GM18499 (cell line): ENCODE data around the gene TMEM245.
"Not testable (repeated sequence)": the region's sequence is repeated elsewhere in the genome, so short reads cannot be mapped to it uniquely, and the experiment has no call there.

Experiments
- ATAC-seq: cut with Tn5 transposase; IDR thresholded peaks from one replicate; pipeline ENCODE4 v1.9.1; 2021; ENCODE audit warnings: moderate number of reproducible peaks; ENCODE audit not compliant: insufficient read depth, unreplicated experiment

Gene TMEM245

DNA sequence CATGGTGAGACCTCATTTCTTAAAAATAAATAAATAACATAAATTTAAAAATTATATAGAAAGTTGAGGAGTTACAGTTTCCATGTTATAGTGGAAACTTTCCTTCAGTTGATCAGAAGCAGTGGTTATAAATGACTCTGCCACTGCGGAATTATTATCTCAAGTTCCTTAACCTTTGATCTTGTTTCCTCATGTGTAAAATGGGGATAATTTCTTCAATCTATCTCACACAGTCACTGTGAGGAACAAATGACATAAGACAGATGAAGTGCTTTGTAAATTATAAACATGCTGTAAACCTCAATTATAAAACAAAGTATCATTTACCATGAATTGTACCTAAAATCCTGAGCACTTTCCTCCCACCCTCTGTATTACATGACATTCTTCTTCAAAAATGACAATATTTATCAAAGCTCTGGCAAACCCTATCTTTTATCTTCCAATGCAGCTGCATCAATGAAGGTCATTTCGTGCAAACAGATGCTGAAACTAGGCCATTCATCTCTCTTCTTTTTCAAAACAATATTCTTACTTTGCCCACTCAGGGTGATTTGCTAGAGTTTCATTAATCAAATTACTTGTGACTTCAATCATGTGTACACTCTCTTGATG, 46.8 kb downstream of the TMEM245 start:
- ATAC-seq: no peak

DNA sequence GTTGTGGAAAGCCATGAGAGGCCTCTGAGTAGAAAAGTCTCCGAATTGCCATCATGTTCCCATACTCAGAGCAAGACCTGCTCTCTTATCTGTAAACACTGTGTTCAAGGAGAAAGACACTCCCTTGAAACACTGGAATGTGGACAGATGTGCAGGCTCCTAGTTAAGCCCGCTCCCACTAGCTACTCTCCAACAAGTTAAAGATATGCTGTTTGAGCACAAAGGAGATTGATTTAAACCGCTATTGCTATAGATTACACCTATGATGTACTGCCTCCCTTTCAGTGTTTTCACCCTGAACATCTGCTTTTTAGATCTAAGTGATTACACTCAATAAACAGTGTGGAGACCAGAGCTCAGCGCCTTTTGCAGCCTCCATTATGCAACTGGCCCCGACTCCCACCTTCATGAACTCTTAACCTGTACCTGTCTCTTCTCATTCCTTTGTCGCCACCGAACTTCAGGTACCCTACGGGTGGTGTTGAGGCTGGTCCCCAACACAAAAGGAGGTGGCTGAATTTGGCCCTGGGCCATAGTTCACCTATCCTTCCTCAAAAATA, 47.5 kb downstream of the TMEM245 start:
- no peak for ATAC-seq

DNA sequence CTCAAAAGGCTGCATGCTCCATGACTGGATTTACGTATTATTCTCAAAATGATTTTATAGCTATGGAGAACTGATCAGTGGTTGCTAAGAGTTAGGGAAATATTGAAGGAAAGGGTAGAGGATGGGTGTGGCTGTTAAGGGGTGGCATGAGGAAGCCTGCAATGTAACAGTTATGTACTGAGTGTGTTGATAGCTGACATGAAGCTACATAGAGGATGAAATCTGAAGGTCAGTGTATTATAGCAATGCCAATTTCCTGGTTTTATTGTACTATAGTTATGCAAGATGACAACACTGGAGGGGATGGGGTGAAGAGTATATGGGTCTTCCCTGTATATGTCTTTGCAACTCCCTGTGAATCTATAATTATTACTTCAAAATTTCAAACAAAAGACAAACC, 51.0 kb downstream of the TMEM245 start:
- ATAC-seq: no peak

DNA sequence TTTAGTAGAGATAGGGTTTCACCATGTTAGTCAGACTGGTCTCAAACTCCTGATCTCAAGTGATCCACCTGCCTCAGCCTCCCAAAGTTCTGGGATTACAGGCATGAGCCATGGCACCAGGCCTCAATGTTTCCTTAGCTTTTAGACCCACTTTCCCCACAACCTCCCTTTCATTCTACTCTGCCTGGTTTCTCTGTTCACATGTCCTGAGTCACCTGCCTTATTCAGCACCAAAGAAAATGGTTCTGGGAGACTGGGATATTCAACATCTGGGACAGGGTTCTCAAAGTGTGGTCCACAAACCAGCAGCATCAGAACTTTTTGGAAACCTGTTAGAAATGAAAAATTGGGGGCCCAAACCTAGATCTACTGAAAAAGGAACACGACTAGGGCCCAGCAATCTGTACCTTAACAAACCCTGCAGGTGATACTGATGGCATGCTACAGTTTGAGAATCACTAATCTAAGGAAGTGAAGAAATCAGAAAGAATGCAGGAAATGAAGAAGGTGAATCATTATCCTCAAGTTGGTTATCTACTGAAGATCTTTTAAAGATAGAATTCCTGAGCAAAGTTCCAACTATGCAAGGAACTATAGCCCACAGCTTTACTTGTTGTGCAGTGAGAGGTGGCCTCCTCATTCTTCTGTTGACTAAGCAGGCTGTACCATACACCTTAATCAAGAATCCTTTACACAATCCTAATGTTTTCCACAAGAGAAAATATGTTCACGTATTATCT, 54.6 kb downstream of the TMEM245 start:
- no peak for ATAC-seq

DNA sequence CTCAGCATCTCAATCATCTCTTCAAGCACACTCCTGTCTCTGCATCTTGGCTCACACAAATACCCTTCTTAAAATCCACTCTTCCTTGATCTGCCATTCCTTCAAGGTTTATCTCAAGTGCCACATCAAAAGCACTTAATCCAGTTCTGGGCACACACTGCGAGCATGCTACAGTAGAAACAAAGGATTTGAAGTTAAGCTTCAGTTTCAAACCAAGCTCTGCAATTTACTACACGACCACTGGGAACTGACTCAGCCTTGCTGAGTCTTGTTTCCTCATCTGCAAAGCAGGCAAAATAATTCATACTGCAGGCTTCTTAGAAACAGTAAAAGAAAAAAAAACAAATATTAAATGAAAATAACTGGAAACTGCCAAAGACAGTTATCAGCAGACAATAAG, 56.0 kb downstream of the TMEM245 start:
- ATAC-seq: no peak

DNA sequence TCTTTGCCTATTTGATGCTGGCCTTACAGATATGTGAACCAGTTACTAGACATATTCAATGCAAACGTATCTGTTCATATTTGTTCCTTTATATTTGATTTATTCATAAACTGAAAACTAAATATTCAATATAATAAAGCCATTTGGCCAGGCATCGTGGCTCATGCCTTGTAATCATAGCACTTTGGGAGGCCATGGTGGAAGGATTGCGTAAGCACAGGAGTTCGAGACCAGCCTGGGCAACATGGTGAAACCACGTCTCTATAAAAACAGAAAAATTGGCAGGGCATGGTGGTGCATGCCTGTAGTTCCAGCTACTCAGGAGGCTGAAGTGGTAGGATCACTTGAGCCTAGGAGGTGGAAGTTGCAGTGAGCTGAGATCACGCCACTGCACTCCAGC, 57.2 kb downstream of the TMEM245 start:
- ATAC-seq: no peak

DNA sequence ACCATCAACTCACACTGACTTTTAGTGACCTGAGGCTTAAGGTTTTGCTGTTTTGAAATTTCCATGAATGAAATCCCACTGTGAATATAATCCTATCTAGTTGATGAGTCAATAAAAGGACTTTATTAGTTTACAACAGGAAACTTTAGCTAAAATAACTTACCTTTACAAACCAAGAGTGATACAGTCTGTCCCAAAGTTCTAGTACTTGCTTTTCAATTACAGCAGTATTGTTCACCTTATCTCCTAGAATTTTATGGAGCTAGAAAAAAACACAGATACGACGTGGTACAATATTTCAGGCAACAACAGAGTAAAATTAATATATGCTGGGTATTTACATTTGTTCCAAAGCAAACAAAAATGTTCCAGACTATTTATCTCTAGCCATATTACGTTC, 59.6 kb downstream of the TMEM245 start:
- ATAC-seq: no peak

DNA sequence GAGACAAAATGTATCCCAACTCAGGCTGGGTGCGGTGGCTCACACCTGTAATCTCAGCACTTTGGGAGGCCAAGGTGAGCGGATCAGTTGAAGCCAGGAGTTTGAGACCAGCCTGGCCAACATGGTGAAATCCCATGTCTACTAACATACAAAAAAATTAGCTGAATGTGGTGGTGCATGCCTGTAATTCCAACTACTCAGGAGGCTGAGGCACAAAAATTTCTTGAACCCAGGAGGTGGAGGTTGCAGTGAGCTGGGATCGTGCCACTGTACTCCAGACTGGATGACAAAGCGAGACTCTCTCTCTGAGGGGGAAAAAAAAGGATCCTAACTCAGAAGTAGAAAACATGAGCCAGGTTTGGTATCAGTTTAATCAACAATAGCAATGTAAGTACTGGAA, 66.6 kb downstream of the TMEM245 start:
- not testable (repeated sequence) for ATAC-seq

DNA sequence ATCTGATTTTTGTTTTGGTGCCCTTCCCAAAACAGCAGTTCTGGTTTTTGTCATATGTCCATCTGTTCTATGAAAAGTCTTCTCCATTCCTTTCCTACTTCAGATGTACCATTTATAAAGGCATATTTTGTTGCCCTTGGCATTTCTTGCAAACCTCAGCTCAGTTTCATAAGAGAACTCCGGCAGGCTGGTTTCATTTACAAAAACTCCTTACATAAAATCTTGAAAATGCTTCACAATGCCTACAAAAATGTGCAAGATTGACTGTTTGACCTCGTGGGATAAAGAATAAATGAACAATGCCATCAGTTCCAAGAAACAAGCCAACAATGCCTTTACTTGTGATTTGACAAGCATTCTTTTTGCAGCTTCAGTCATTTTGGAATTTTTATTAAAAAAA, 67.3 kb downstream of the TMEM245 start:
- no peak for ATAC-seq

DNA sequence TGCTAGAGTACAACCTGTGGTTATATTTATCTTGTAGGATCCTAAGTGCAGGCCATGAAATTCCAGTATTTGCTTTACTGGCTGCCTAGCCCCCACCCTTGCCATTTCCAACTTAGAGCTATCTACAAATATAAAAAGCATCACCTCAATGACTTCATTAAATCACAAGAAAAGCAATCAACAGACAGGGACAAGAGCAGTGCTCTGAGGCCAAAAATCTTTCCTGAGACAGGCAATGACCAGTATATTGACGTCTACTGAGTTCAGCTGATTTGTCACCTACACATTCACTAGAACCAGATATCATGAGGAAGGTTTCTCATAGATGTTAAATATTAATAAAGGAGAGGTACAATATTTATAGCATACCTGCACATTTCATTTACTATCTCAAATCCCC, 68.0 kb downstream of the TMEM245 start:
- ATAC-seq: no peak

DNA sequence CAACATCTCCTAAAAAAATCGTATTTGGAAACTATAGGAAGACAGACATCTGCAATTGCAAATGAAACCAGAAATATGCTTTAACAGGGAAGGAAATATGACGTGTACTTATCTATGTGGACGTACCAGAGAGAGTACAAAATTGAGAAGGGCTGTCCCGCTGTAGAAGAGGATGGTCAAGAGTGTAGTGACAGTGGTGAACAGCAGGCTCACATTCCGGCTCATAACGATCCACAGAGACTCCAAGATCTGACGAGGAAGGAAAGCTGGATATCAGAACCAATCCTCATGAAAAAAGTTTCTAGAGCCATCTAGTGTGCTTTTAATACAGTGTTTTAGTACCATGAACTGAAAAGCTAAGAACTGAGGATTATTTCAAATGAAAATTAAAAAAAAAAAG, 69.3 kb downstream of the TMEM245 start:
- no peak for ATAC-seq

DNA sequence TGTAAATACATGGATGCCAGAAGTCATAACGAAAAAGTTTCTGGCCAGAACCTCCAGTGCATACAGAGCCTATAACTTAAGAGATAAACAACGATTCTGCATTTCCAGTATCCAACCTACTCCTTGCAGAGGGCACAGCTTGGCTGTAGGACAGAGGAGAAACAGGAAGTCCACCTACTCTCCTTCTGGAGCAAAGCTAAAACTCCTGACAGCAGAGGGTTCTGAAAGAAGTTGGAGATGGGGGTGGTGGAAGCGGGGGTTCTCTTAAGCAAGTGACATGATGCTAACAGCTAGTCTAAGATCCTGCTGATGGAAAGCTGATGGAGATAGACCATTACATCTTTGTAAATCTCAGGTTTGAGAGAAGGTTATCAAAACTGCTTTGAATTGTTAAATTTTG, 70.9 kb downstream of the TMEM245 start:
- no peak for ATAC-seq

DNA sequence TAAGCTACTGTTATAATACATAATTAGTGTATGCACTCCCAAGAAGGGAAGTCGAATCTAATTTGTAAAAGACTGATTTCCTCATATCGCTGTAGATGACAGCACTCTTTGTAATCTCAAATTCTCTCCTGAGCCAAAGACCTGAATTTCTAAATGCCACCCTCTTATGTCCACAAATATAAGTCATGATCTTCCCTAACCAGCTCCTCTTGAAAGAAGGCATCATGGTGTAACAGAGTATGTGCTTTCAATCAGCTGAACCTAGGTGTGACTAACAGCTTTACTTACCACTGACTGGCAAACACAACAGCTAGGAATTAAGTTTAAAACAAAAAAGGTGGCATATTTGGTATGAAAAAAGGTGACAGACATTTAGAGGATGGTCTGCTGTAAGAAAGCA, 72.5 kb downstream of the TMEM245 start:
- no peak for ATAC-seq

DNA sequence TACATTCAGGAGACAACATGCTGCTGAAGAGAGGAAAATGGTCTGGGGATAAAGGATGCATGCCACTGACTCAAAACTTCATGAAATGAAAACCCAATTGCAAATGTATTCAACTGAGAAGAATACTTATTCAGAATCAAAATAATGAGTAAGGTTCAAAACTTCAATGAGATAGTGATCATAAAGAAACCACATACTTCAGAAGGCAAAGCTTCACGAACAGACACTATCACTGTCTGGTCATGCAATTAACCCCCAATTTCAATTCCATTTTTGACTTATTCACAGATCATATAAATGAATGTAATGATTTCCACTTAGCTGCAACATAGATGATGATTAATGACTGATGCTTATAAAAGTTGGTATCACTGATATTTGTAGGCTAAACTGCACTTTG, 73.4 kb downstream of the TMEM245 start:
- no peak for ATAC-seq

DNA sequence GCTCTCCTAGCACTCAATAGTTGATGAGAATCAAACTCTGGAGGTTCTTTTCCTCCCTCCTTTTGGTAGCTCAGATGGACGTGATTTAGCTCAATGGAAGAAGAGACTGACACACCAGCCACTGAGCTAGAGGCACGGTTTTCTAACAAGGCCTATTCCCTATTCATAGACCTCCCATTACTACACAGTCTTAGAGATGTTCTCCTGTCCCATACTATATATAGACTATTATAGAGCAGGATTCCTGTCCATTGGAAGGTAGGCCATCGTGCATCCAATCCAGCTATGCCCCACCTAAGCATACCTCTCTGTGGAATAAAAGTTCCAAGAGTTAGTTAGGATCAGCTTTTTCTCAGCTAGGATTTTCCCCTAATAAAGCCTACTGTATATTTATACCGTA, 76.2 kb downstream of the TMEM245 start:
- ATAC-seq: no peak

DNA sequence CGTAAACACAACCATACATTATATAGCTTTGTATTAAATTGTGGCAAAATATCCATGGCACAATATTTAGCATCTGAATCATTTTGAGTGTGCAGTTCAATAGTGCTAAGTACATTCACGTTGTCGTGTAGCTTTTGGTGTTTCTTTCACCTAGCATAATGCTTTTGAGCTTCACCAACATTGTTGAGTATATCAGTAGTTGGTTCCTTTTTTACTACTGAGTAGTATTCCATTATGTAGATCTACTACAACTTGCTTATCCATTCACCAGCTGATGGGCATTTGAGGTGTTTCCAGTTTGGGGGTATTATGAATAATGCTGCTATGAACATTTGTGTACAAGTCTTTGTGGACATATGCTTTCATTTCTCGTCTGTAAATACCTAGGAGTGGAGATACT, 79.2 kb downstream of the TMEM245 start:
- ATAC-seq: no peak

DNA sequence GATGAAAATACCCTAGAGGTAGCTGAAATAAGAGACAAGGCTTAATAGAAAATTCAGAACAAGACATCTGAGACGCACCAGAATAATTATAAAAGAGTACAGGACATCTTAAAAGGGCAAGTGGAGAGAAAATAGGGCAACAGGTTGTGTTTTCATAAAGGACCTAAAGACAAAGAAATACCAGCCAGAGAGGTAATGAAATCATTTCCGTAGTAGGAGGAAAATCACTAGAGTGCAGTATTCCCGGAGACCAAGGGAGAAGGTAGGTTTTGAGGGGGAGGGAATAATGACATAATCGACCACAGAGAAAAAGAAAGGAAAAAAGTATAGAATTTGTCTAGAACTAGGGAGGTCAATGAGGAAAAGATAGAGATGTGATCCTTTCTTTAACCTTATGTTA, 80.2 kb downstream of the TMEM245 start:
- no peak for ATAC-seq

DNA sequence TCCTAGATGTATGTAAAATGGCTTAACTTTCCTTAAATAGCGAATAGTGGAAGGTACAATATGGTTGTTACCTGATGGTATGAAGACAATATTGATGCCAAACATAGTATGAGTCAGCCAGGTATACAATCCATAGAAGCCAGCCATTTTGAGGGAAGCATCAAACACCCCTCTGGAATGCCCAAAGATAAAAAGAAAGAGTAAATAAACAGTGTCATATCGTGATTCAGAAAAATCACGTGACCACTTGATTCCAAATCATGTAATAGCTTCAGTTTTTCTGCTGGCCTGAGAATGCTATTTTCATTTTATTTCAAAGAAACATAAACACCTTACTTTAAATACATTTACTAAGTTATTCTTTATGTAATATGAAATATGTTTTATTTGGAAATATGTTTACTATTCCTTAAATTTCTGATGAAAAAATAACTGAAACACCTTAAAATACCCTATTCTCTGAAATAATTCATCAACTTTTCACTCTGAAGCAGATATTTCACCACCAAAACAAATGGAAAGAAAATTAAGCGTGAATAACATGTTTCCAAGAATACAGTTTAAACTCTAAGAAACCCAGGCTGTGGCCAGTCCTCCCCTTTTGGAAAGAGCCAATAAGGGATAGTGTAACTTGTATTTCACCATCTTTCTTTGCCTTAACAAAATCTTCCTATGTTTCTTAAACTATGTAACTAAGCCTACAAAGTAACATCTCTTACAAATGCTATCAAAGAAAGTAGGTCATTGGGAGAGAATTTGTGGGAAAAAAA, 81.6 kb downstream of the TMEM245 start:
- ATAC-seq: no peak

DNA sequence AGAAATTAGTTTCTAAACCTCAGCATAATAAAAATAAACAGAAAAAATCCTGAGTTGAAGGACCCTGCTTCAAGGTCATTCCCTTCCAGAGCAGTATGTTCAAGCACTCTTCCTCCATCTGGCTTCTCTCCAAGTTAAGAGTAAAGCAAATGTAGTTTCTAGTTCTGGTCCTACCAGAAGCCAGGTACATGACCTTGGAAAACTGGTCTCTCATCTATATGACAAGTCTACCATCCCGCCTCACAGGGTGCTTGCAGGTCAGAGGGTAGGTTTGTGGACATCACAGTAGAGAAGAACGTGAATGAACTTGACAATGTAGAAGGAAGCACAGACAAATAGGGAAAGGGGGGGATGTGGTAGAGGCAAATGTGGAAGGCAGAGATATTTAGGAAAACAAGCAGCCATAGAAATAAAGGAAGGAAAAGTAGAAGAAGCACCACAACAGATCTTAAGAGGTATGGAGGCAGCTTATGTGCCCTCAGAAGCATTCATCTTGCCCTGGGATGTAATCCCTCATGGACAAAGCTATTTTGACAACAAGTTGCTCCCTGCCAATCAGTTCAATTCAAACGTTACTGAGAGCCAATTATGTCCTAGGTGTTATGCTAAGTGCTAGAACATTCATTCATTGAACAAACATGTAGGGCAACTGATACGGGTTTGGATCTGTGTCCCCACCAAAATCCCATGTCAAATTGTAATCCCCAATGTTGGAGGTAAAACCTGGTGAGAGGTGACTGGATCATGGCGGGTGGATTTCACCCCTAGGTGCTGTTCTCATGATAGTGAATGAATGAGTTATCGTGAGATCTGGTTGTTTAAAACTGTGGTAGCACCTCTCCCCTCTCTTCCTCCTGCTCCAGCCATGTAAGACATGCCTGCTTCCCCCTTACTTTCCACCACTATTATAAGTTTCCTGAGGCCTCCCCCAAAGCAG, 82.7 kb downstream of the TMEM245 start:
- ATAC-seq: no peak
